HCT116 (cell line): Measurements from ENCODE around the gene TDRD3. TPM values are rescaled to one million over a fixed set of nuclear protein-coding genes. Genes with fewer than 3 reads are reported as not detected.

Source experiments
- ATAC-seq: fragments of 200-7000 bp; cut with Tn5 transposase; 2 replicates; pipeline ENCODE4 v1.9.1; 2020; ENCODE audit warnings: mild to moderate bottlenecking, moderate library complexity
- BruUV-seq: library from RNA; stranded (reverse); fragments of 400-500 nt; replicated peaks from 2 replicates; lab custom pipeline; 2021; lab: Mats Ljungman, UMichigan
- CTCF ChIA-PET: fragments of 300-600 bp; sonication (Branson Sonifier 250); formaldehyde crosslinking; loops from one replicate; lab custom pipeline; 2021; ENCODE audit warnings: antibody characterized with exemption; lab: Charles Lee
- POLR2A ChIA-PET: fragments of 300-600, 350-600 bp; sonication (Branson Sonifier 250); formaldehyde crosslinking; loops from one replicate; lab custom pipeline; 2021; ENCODE audit warnings: antibody characterized with exemption; lab: Charles Lee
- RAD21 ChIA-PET, 2 experiments: fragments of 300-600 bp; sonication (Branson Sonifier 250); formaldehyde crosslinking; loops; one replicate each; lab custom pipeline; 2023; ENCODE audit warnings: low total read pairs in 2 of 2; ENCODE audit not compliant: uncharacterized antibody in 2 of 2, unreplicated experiment in 2 of 2, low non-redundant PET in 1 of 2; lab: Charles Lee
- DNase-seq: peaks from one replicate; pipeline ENCODE4 v3.0.0-alpha.2; 2010; ENCODE audit warnings: low read depth, low spot score
- H2AFZ ChIP-seq: fragments of 200-600 bp; shearing (Covaris generic), sonication (generic); 2 replicates; pipeline ENCODE4 v1.6.1; 2017; ENCODE audit warnings: low read depth, mixed run types, mixed read lengths, antibody characterized with exemption, low read length; ENCODE audit not compliant: poor library complexity, severe bottlenecking
- H3K27ac ChIP-seq: 2 replicates; pipeline ENCODE4 v1.5.1; 2012; ENCODE audit warnings: low read depth, low read length
- H3K27me3 ChIP-seq: fragments of 200-600 bp; sonication (generic); 2 replicates; pipeline ENCODE4 v1.6.1; 2016; ENCODE audit warnings: mixed run types, low read length, mixed read lengths; ENCODE audit not compliant: insufficient read depth
- H3K36me3 ChIP-seq, 2 experiments: fragments of 200-500 bp in 1 of 2; fragments of 200-600 bp in 1 of 2; sonication (Bioruptor generic) in 1 of 2; sonication (generic) in 1 of 2; 2 replicates each; pipeline versions ENCODE4 v1.5.1 to v1.6.1; 2014 to 2016; ENCODE audit warnings: low read length in 2 of 2, inconsistent platforms in 1 of 2, mixed read lengths in 1 of 2, mixed run types in 1 of 2; ENCODE audit not compliant: insufficient read depth in 2 of 2, control insufficient read depth in 1 of 2
- H3K4me1 ChIP-seq, 2 experiments: fragments of 200-600 bp in 1 of 2; sonication (generic) in 1 of 2; 2 replicates each; pipeline versions ENCODE4 v1.5.1 to v1.6.1; 2012 to 2017; ENCODE audit warnings: low read length in 2 of 2, inconsistent platforms in 1 of 2, mild to moderate bottlenecking in 1 of 2, mixed read lengths in 1 of 2, mixed run types in 1 of 2, moderate library complexity in 1 of 2; ENCODE audit not compliant: insufficient read depth in 2 of 2, control insufficient read depth in 1 of 2
- H3K4me2 ChIP-seq: fragments of 200-600 bp; sonication (generic); 2 replicates; pipeline ENCODE4 v1.6.1; 2017; ENCODE audit warnings: mixed run types, low read length, mixed read lengths
- H3K4me3 ChIP-seq, 2 experiments: fragments of 200-600 bp in 1 of 2; sonication (generic) in 1 of 2; replicated peaks in 1 of 2; 2 replicates each; pipeline ENCODE4 v1.5.1; 2011 to 2016; ENCODE audit warnings: low read length in 2 of 2, control low read depth in 1 of 2, low read depth in 1 of 2, mild to moderate bottlenecking in 1 of 2, mixed read lengths in 1 of 2, mixed run types in 1 of 2
- H3K79me2 ChIP-seq: fragments of 200-600 bp; sonication (generic); 2 replicates; pipeline ENCODE4 v1.6.1; 2017; ENCODE audit warnings: mild to moderate bottlenecking, mixed run types, low read length, moderate library complexity, mixed read lengths; ENCODE audit not compliant: insufficient read depth
- H3K9ac ChIP-seq: fragments of 200-600 bp; sonication (generic); 2 replicates; pipeline ENCODE4 v1.6.1; 2016; ENCODE audit warnings: low read length, mixed read lengths
- H3K9me2 ChIP-seq: fragments of 200-600 bp; sonication (generic), shearing (Covaris generic); 2 replicates; pipeline ENCODE4 v1.6.1; 2017; ENCODE audit warnings: mixed run types, mild to moderate bottlenecking, moderate library complexity; ENCODE audit not compliant: insufficient read depth
- H3K9me3 ChIP-seq, 2 experiments: fragments of 200-500 bp in 1 of 2; fragments of 200-600 bp in 1 of 2; sonication (Bioruptor generic) in 1 of 2; sonication (generic) in 1 of 2; 2 replicates each; pipeline ENCODE4 v1.6.1; 2014 to 2017; ENCODE audit warnings: low read length in 2 of 2, mixed read lengths in 2 of 2, inconsistent platforms in 1 of 2, low read depth in 1 of 2, mild to moderate bottlenecking in 1 of 2, mixed run types in 1 of 2, moderate library complexity in 1 of 2; ENCODE audit not compliant: control insufficient read depth in 1 of 2, insufficient read depth in 1 of 2
- H4K20me1 ChIP-seq: fragments of 200-600 bp; sonication (generic), shearing (Covaris generic); 2 replicates; pipeline ENCODE4 v1.6.1; 2017; ENCODE audit warnings: mixed run types, mild to moderate bottlenecking, moderate library complexity; ENCODE audit not compliant: insufficient read depth
- EGR1 ChIP-seq: IDR thresholded peaks from 2 replicates; pipeline ENCODE4 v1.6.1; 2012; ENCODE audit warnings: low read depth
- ELF1 ChIP-seq: IDR thresholded peaks from 2 replicates; pipeline ENCODE4 v1.6.1; 2012; ENCODE audit warnings: low read depth, borderline replicate concordance
- EZH2 ChIP-seq: fragments of 200-600 bp; sonication (generic); IDR thresholded peaks from 2 replicates; pipeline ENCODE4 v1.6.1; 2017; ENCODE audit warnings: antibody characterized with exemption, mixed run types
- JUND ChIP-seq: IDR thresholded peaks from 2 replicates; pipeline ENCODE4 v1.6.1; 2012
- POLR2A ChIP-seq: IDR thresholded peaks from 2 replicates; pipeline ENCODE4 v1.7.0; 2011; ENCODE audit warnings: borderline replicate concordance; ENCODE audit not compliant: insufficient read depth, insufficient read length; ENCODE audit errors: extremely low read depth
- RAD21 ChIP-seq: IDR thresholded peaks from 2 replicates; pipeline ENCODE4 v1.6.1; 2012; ENCODE audit warnings: low read depth, mild to moderate bottlenecking
- SIN3A ChIP-seq: IDR thresholded peaks from 2 replicates; pipeline ENCODE4 v1.6.1; 2012; ENCODE audit warnings: low read depth
- SRF ChIP-seq: IDR thresholded peaks from 2 replicates; pipeline ENCODE4 v1.6.1; 2012; ENCODE audit warnings: low read depth
- TCF7L2 ChIP-seq: IDR thresholded peaks from 2 replicates; pipeline ENCODE4 v1.7.0; 2011; ENCODE audit warnings: borderline replicate concordance, inconsistent platforms; ENCODE audit not compliant: insufficient read depth, insufficient read length; ENCODE audit errors: extremely low read depth
- ZFX ChIP-seq: fragments of 450-650 bp; IDR thresholded peaks from 2 replicates; pipeline ENCODE4 v1.6.1; 2017
- intact Hi-C: fragments of 100-400 bp; cut with micrococcal nuclease; formaldehyde crosslinking; loops from 2 replicates; pipeline ENCODE4 v1.10.0; 2022
- total RNA-seq: library from RNA; stranded (reverse); gene quantifications from one replicate; pipeline ENCODE4 v1.2.1, GENCODE V29; 2021; ENCODE audit not compliant: unreplicated experiment
- TF ChIP-seq, protein P1 (sequence below): IDR thresholded peaks from 2 replicates; pipeline ENCODE4 v1.6.1; 2012; ENCODE audit warnings: low read depth
- TF ChIP-seq, protein P2 (sequence below): IDR thresholded peaks from 2 replicates; pipeline ENCODE4 v1.6.1; 2011; ENCODE audit warnings: mild to moderate bottlenecking, low read length, moderate library complexity; ENCODE audit not compliant: insufficient replicate concordance; ENCODE audit errors: extremely low read depth
- TF ChIP-seq, protein P3 (sequence below), 3 experiments: fragments of 200-600 bp in 1 of 3; sonication (generic) in 1 of 3; IDR thresholded peaks in 2 of 3; conservative IDR thresholded peaks in 1 of 3; 2 replicates each; pipeline ENCODE4 v1.5.1; 2012 to 2017; ENCODE audit warnings: low read depth in 2 of 3, low read length in 2 of 3, antibody characterized with exemption in 1 of 3, borderline replicate concordance in 1 of 3, control low read depth in 1 of 3, mild to moderate bottlenecking in 1 of 3, mixed read lengths in 1 of 3, mixed run types in 1 of 3, moderate library complexity in 1 of 3; ENCODE audit not compliant: insufficient read depth in 1 of 3
- TF ChIP-seq, protein P4 (sequence below): IDR thresholded peaks from 2 replicates; pipeline ENCODE4 v1.6.1; 2012

TDRD3 gene
- total RNA-seq, 1 experiment from 2014 or later: 16.9 TPM

DNA sequence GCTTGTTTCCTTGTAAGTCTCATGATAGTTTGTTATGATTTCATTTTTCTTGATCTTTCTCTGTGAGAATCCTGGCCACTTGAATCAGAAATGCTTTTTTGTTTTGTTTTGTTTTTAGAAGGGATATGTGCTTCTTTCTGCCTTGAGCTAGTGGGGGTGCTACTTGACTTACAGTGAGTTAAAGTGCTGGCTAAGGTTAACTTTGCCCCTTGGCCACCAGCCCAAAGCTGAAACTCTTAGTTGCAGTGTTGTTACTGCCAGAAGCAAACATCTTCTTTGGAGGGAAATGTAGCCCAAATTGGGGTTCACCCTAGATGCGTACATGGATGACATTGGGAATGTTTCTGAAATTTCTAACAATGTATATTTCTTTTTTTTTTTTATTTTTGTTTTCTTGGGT is 57.4 kb downstream of the TDRD3 start (continued):
- TF ChIP-seq, protein P1, sequence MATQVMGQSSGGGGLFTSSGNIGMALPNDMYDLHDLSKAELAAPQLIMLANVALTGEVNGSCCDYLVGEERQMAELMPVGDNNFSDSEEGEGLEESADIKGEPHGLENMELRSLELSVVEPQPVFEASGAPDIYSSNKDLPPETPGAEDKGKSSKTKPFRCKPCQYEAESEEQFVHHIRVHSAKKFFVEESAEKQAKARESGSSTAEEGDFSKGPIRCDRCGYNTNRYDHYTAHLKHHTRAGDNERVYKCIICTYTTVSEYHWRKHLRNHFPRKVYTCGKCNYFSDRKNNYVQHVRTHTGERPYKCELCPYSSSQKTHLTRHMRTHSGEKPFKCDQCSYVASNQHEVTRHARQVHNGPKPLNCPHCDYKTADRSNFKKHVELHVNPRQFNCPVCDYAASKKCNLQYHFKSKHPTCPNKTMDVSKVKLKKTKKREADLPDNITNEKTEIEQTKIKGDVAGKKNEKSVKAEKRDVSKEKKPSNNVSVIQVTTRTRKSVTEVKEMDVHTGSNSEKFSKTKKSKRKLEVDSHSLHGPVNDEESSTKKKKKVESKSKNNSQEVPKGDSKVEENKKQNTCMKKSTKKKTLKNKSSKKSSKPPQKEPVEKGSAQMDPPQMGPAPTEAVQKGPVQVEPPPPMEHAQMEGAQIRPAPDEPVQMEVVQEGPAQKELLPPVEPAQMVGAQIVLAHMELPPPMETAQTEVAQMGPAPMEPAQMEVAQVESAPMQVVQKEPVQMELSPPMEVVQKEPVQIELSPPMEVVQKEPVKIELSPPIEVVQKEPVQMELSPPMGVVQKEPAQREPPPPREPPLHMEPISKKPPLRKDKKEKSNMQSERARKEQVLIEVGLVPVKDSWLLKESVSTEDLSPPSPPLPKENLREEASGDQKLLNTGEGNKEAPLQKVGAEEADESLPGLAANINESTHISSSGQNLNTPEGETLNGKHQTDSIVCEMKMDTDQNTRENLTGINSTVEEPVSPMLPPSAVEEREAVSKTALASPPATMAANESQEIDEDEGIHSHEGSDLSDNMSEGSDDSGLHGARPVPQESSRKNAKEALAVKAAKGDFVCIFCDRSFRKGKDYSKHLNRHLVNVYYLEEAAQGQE: no peak
- TF ChIP-seq EZH2 (no peak), ZFX (no peak)

DNA sequence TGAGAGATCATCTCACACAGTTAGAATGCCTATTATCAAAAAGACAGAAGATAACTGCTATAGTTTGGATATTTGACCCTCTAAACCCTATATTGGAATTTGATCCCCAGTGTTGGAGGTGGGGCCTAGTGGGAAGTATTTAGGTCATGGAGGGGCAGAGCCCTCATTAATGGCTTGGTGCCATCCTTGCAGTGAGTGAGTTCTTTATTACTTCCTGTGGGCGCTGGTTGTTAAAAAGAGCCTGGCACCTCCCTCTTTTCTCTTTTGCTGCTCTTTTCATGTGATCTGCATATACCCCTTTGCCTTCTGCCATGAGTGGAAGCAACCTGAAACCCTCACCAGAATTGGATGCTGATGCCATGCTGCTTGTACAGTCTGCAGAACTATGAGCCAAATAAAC is 66.8 kb downstream of the TDRD3 start:
- no peaks in the 10 kb centered on the region for H3K27me3 ChIP-seq
- no peak overlapping the region for H2AFZ ChIP-seq
- H3K36me3 ChIP-seq: no peaks in the 10 kb centered on the region
- POLR2A ChIA-PET: no interaction called here
- intact Hi-C loops: no loop called here
- H3K9ac ChIP-seq: no peak overlapping the region
- BruUV-seq: no TSS peak
- no peak for ATAC-seq
- no peak overlapping the region for H3K27ac ChIP-seq
- RAD21 ChIA-PET: no interaction called here
- no peaks in the 10 kb centered on the region for H4K20me1 ChIP-seq
- no peaks in the 10 kb centered on the region for H3K79me2 ChIP-seq
- CTCF ChIA-PET: no interaction called here
- H3K4me1 ChIP-seq: no peaks in the 10 kb centered on the region
- H3K4me3 ChIP-seq: no peak overlapping the region
- DNase-seq: no peak
- H3K9me2 ChIP-seq: no peaks in the 10 kb centered on the region
- no peaks in the 10 kb centered on the region for H3K9me3 ChIP-seq
- no peak overlapping the region for H3K4me2 ChIP-seq
- TF ChIP-seq, protein P1: no peak
- TF ChIP-seq ELF1 (no peak), EZH2 (no peak), EGR1 (no peak), JUND (no peak), POLR2A (no peak), SRF (no peak), TCF7L2 (no peak), RAD21 (no peak), SIN3A (no peak)
- TF ChIP-seq, protein P2, sequence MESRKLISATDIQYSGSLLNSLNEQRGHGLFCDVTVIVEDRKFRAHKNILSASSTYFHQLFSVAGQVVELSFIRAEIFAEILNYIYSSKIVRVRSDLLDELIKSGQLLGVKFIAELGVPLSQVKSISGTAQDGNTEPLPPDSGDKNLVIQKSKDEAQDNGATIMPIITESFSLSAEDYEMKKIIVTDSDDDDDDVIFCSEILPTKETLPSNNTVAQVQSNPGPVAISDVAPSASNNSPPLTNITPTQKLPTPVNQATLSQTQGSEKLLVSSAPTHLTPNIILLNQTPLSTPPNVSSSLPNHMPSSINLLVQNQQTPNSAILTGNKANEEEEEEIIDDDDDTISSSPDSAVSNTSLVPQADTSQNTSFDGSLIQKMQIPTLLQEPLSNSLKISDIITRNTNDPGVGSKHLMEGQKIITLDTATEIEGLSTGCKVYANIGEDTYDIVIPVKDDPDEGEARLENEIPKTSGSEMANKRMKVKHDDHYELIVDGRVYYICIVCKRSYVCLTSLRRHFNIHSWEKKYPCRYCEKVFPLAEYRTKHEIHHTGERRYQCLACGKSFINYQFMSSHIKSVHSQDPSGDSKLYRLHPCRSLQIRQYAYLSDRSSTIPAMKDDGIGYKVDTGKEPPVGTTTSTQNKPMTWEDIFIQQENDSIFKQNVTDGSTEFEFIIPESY: no peak
- TF ChIP-seq, protein P3, sequence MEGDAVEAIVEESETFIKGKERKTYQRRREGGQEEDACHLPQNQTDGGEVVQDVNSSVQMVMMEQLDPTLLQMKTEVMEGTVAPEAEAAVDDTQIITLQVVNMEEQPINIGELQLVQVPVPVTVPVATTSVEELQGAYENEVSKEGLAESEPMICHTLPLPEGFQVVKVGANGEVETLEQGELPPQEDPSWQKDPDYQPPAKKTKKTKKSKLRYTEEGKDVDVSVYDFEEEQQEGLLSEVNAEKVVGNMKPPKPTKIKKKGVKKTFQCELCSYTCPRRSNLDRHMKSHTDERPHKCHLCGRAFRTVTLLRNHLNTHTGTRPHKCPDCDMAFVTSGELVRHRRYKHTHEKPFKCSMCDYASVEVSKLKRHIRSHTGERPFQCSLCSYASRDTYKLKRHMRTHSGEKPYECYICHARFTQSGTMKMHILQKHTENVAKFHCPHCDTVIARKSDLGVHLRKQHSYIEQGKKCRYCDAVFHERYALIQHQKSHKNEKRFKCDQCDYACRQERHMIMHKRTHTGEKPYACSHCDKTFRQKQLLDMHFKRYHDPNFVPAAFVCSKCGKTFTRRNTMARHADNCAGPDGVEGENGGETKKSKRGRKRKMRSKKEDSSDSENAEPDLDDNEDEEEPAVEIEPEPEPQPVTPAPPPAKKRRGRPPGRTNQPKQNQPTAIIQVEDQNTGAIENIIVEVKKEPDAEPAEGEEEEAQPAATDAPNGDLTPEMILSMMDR (IDR thresholded peaks at IDR 0.05 in 2 of 3, conservative IDR thresholded peaks at IDR 0.05 in 1 of 3; ENCODE audit: borderline replicate concordance in 1 of 3, insufficient read depth in 1 of 3, low read depth in 2 of 3, low read length in 2 of 3): no peak
- TF ChIP-seq, protein P4, sequence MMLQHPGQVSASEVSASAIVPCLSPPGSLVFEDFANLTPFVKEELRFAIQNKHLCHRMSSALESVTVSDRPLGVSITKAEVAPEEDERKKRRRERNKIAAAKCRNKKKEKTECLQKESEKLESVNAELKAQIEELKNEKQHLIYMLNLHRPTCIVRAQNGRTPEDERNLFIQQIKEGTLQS: no peak
